K562 (cell line): Measurements from ENCODE around the gene PAFAH2. TPM values are rescaled to one million over a fixed set of nuclear protein-coding genes. Genes with fewer than 3 reads are reported as not detected.

ENCODE experiments used
- CBFA2T3 ChIP-seq: fragments of 450-650 bp; IDR thresholded peaks from 2 replicates; pipeline ENCODE4 v1.6.1; 2017
- CBX1 ChIP-seq: sonication (generic); IDR thresholded peaks from 2 replicates; pipeline ENCODE4 v1.6.1; 2016; ENCODE audit warnings: antibody characterized with exemption, low read depth, mild to moderate bottlenecking
- CBX3 ChIP-seq, 2 experiments: IDR thresholded peaks; 1 replicate in 1 of 2; 2 replicates in 1 of 2; pipeline ENCODE4 v1.6.1; 2012; ENCODE audit warnings: inconsistent platforms in 2 of 2, low read length in 2 of 2, borderline replicate concordance in 1 of 2, control low read depth in 1 of 2
- CREB1 ChIP-seq, 2 experiments: sonication (generic) in 1 of 2; formaldehyde crosslinking in 1 of 2; IDR thresholded peaks; 2 replicates each; pipeline versions ENCODE4 v1.6.1 to v1.8.0; 2012 to 2022; ENCODE audit warnings: inconsistent platforms in 1 of 2, mild to moderate bottlenecking in 1 of 2, missing genetic modification reagents in 1 of 2, moderate library complexity in 1 of 2
- ESRRA ChIP-seq: fragments of 450-650 bp; IDR thresholded peaks from 2 replicates; pipeline ENCODE4 v1.6.1; 2014; ENCODE audit warnings: low read depth, mild to moderate bottlenecking, moderate library complexity, borderline replicate concordance
- HDAC8 ChIP-seq: fragments of 450-650 bp; IDR thresholded peaks from 2 replicates; pipeline ENCODE4 v1.6.1; 2016; ENCODE audit warnings: mild to moderate bottlenecking, missing genetic modification characterization, moderate library complexity, missing compliant biosample characterization
- L3MBTL2 ChIP-seq: fragments of 450-650 bp; IDR thresholded peaks from 2 replicates; pipeline ENCODE4 v1.6.1; 2016; ENCODE audit warnings: mild to moderate bottlenecking, moderate library complexity
- MCM7 ChIP-seq, 2 experiments: fragments of 450-650 bp; IDR thresholded peaks; 2 replicates each; pipeline ENCODE4 v1.6.1; 2016 to 2018
- PCBP1 ChIP-seq: fragments of 200-400 bp; formaldehyde crosslinking; IDR thresholded peaks from 2 replicates; pipeline ENCODE4 v1.6.1; 2018; ENCODE audit warnings: mild to moderate bottlenecking, low read depth, low read length; ENCODE audit not compliant: poor library complexity, severe bottlenecking
- POLR2G ChIP-seq: fragments of 200-400 bp; formaldehyde crosslinking; IDR thresholded peaks from 2 replicates; pipeline ENCODE4 v1.6.1; 2017; ENCODE audit warnings: low read depth, mild to moderate bottlenecking, antibody characterized with exemption, low read length, moderate library complexity
- SMARCA4 ChIP-seq: fragments of 450-650 bp; IDR thresholded peaks from 2 replicates; pipeline ENCODE4 v1.6.1; 2016
- SRSF3 ChIP-seq: fragments of 200-400 bp; formaldehyde crosslinking; IDR thresholded peaks from 2 replicates; pipeline ENCODE4 v1.6.1; 2016; ENCODE audit warnings: mild to moderate bottlenecking, low read length, moderate library complexity; ENCODE audit not compliant: insufficient read depth
- SRSF9 ChIP-seq: fragments of 200-400 bp; formaldehyde crosslinking; IDR thresholded peaks from 2 replicates; pipeline ENCODE4 v1.6.1; 2017; ENCODE audit warnings: low read depth, low read length, borderline replicate concordance
- WHSC1 ChIP-seq: IDR thresholded peaks from one replicate; pipeline ENCODE4 v1.6.1; 2012; ENCODE audit warnings: low read length, control low read depth, inconsistent platforms
- ZC3H11A ChIP-seq: IDR thresholded peaks from 2 replicates; pipeline ENCODE4 v1.6.1; 2012; ENCODE audit warnings: low read depth, low read length, improper control_type of control experiment
- ZNF121 ChIP-seq: sonication (generic); formaldehyde crosslinking; conservative IDR thresholded peaks from 2 replicates; pipeline ENCODE4 v1.8.0; 2022; ENCODE audit warnings: missing genetic modification reagents
- polyA plus RNA-seq, 8 experiments: library from polyadenylated mRNA; depleted of rRNA in 4 of 8; stranded (reverse) in 5 of 8; unstranded in 3 of 8; fragments of >200 nt; fragmentation: Nextera tagmentation in 2 of 8; fragmentation: Illumina TruSeq in 1 of 8; extraction: Ambion mirVana in 2 of 8; extraction: Trizol in 1 of 8; gene quantifications; 2 replicates each; pipeline versions ENCODE4 v1.2.1 to v1.2.3, GENCODE V29; 2011 to 2014; ENCODE audit warnings: inconsistent platforms in 1 of 8, missing spikeins in 1 of 8
- total RNA-seq, 7 experiments: library from RNA; depleted of rRNA in 6 of 7; stranded (reverse); fragments of >200 nt in 6 of 7; fragmentation: Illumina TruSeq in 2 of 7; extraction: Trizol in 2 of 7; gene quantifications; 2 replicates each; pipeline versions ENCODE4 v1.2.1 to v1.2.3, GENCODE V29; 2011 to 2021; ENCODE audit warnings: low replicate concordance in 1 of 7
- TF ChIP-seq, protein P1 (sequence below): sonication (generic); formaldehyde crosslinking; IDR thresholded peaks from 2 replicates; pipeline ENCODE4 v1.9.0; 2022; ENCODE audit warnings: mild to moderate bottlenecking, missing genetic modification reagents
- TF ChIP-seq, protein P2 (sequence below): fragments of 450-650 bp; formaldehyde crosslinking; conservative IDR thresholded peaks from 2 replicates; pipeline ENCODE4 v1.4.0; 2022; ENCODE audit warnings: mild to moderate bottlenecking, missing genetic modification characterization
- TF ChIP-seq, protein P3 (sequence below): IDR thresholded peaks from 2 replicates; pipeline ENCODE4 v1.6.1; 2011; ENCODE audit warnings: borderline replicate concordance, low read depth, mild to moderate bottlenecking, moderate library complexity, low read length; ENCODE audit not compliant: insufficient read depth, poor library complexity, severe bottlenecking
- TF ChIP-seq, protein P4 (sequence below): fragments of 250-450 bp; sonication (Bioruptor Pico); IDR thresholded peaks from 2 replicates; pipeline ENCODE4 v1.8.0; 2022; ENCODE audit warnings: inconsistent platforms
- TF ChIP-seq, protein P5 (sequence below): sonication (generic); formaldehyde crosslinking; IDR thresholded peaks from 2 replicates; pipeline ENCODE4 v1.8.0; 2022; ENCODE audit warnings: missing genetic modification reagents, mild to moderate bottlenecking, borderline replicate concordance

Gene PAFAH2
- total and polyA plus RNA-seq, 9 of the 15 experiments (the other 6 are each of a cell fraction or from before 2014, with no cell fraction given) = 4.2 to 10.9 (median 6.8) TPM

DNA sequence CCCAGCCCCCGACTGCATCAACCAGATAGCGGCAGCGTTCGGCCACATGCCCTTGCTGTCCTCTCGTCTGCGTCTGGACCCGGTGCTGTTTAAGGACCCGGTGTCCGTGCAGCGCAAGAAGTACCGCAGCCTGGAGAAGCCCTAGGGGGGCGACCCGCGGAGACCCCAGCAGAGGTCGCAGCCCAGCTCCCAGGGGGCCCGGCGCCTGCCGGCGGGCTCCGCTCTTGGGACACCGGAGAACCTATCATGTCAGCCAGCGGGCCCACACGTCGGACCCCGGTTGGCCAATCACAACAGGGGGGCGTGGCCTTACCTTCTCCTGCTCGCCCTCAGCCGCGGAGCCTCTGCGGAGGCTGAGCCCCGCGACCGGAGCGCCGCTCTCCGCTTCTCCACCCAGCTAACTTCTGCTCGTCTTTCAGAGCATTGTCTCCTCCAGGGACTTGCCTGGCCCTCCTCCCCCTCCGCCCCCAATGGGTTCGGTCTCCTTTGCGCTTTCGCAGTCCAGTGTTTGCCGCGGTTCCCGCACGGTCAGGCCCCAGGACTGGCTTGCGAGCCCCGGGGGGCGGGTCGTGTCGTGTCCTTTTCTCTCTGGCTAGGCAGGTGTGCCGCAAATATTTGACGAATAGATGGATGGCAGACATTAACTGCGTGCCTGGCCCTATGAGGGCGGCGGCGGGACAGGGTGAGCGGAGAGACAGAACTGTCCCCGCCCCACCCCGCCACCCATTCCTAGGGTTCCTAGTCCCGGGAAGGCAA is 37.5 kb upstream of the PAFAH2 start (continued):
- TF ChIP-seq SMARCA4 (0 out of 2 replicates have a peak, but pooled peaks have one; percentile 50), ZC3H11A (no peak), CBFA2T3 (no peak; the same call in 1 of the 2 replicates), PCBP1 (no peak), L3MBTL2 (peak; percentile 96), ZNF121 (CRISPR knock-in tag) (no peak), SRSF9 (no peak), WHSC1 (peak; percentile 85), CBX1 (peak; percentile 79), CREB1 (IDR thresholded peaks at IDR 0.05) (peak; percentile 68), CREB1 (CRISPR knock-in tag; IDR thresholded peaks at IDR 0.05) (peak; percentile 25), ESRRA (0 out of 2 replicates have a peak, but pooled peaks have one; percentile 51), SRSF3 (no peak), MCM7 (IDR thresholded peaks at IDR 0.05) (no peak), CBX3 (IDR thresholded peaks at IDR 0.05; ENCODE audit: borderline replicate concordance in 1 of 2, low read length in 2 of 2) (peak in 1 of 2 experiments; percentile 35; a peak in 1 of 3 replicates), HDAC8 (tag) (no peak), POLR2G (peak; percentile 87)
- TF ChIP-seq, protein P1, sequence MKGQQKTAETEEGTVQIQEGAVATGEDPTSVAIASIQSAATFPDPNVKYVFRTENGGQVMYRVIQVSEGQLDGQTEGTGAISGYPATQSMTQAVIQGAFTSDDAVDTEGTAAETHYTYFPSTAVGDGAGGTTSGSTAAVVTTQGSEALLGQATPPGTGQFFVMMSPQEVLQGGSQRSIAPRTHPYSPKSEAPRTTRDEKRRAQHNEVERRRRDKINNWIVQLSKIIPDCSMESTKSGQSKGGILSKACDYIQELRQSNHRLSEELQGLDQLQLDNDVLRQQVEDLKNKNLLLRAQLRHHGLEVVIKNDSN (CRISPR knock-in tag) = no peak; the same call in 1 of the 2 replicates
- TF ChIP-seq, protein P2, sequence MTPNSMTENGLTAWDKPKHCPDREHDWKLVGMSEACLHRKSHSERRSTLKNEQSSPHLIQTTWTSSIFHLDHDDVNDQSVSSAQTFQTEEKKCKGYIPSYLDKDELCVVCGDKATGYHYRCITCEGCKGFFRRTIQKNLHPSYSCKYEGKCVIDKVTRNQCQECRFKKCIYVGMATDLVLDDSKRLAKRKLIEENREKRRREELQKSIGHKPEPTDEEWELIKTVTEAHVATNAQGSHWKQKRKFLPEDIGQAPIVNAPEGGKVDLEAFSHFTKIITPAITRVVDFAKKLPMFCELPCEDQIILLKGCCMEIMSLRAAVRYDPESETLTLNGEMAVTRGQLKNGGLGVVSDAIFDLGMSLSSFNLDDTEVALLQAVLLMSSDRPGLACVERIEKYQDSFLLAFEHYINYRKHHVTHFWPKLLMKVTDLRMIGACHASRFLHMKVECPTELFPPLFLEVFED (CRISPR knock-in tag) = no peak
- TF ChIP-seq, protein P3, sequence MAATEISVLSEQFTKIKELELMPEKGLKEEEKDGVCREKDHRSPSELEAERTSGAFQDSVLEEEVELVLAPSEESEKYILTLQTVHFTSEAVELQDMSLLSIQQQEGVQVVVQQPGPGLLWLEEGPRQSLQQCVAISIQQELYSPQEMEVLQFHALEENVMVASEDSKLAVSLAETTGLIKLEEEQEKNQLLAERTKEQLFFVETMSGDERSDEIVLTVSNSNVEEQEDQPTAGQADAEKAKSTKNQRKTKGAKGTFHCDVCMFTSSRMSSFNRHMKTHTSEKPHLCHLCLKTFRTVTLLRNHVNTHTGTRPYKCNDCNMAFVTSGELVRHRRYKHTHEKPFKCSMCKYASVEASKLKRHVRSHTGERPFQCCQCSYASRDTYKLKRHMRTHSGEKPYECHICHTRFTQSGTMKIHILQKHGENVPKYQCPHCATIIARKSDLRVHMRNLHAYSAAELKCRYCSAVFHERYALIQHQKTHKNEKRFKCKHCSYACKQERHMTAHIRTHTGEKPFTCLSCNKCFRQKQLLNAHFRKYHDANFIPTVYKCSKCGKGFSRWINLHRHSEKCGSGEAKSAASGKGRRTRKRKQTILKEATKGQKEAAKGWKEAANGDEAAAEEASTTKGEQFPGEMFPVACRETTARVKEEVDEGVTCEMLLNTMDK = peak; percentile 57
- TF ChIP-seq, protein P4, sequence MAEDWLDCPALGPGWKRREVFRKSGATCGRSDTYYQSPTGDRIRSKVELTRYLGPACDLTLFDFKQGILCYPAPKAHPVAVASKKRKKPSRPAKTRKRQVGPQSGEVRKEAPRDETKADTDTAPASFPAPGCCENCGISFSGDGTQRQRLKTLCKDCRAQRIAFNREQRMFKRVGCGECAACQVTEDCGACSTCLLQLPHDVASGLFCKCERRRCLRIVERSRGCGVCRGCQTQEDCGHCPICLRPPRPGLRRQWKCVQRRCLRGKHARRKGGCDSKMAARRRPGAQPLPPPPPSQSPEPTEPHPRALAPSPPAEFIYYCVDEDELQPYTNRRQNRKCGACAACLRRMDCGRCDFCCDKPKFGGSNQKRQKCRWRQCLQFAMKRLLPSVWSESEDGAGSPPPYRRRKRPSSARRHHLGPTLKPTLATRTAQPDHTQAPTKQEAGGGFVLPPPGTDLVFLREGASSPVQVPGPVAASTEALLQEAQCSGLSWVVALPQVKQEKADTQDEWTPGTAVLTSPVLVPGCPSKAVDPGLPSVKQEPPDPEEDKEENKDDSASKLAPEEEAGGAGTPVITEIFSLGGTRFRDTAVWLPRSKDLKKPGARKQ (CRISPR knock-in tag) = no peak
- TF ChIP-seq, protein P5, sequence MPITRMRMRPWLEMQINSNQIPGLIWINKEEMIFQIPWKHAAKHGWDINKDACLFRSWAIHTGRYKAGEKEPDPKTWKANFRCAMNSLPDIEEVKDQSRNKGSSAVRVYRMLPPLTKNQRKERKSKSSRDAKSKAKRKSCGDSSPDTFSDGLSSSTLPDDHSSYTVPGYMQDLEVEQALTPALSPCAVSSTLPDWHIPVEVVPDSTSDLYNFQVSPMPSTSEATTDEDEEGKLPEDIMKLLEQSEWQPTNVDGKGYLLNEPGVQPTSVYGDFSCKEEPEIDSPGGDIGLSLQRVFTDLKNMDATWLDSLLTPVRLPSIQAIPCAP (CRISPR knock-in tag) = no peak
